ENCODE measurements around the gene FOXD1. TPM values are rescaled to one million over a fixed set of nuclear protein-coding genes. Genes with fewer than 3 reads are reported as not detected.

FOXD1 gene
- total RNA-seq, 1 experiment from 2014 or later, result 7.8 TPM

DNA sequence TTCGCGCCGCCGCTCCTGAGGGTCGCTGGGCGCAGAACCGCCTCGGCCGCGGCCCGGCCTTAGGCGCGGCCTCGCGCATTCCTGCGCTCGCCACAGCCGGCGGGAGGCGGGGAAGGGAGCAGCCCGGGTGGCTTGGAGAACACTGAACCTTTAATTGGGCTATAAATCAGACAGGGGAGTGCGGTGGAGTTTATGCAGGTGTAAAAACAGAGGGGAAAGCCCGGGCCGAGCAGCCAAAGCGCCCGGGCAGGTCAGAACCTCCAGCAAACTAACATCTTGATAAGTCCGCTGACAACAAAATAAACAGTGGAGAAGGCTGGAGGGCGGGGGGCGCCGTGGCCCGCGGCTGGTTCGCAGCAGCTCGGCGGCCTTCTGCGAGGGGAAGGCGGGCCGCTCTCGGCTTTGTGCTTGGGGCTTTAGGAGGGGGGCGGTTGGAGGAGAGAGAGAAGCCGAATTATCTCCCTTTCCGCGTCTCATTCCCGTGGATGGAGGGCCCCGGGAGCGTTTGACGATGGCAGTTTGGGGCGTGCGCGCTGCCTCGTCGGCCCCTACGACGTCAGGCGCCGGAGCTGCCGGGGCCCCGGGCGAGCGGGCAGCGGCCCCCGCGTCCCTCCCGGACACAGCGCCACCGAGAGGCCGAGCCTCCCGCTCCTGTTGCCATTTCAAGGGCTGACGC is 11.3 kb downstream of the FOXD1 start:
- Mint-ChIP-seq H3K4me3 (ENCODE audit: low read depth, unreplicated experiment) (peak overlapping the region; percentile 75), H3K36me3 (ENCODE audit: insufficient read depth, unreplicated experiment) (peaks cover 12% of the 10 kb centered on the region), H3K9me3 (ENCODE audit: low read depth, unreplicated experiment) (no peaks in the 10 kb centered on the region), H3K4me1 (ENCODE audit: low read depth, unreplicated experiment) (peaks cover 8% of the 10 kb centered on the region), H3K27me3 (ENCODE audit: unreplicated experiment) (peaks cover 56% of the 10 kb centered on the region), H3K27ac (ENCODE audit: unreplicated experiment) (peak overlapping the region; percentile 12)
- peak; percentile 86 for DNase-seq
- CTCF ChIA-PET, result interaction anchor here (0.6 to 1.1 kb wide), 2 partner anchors 14 to 221 kb away, joined by 4 to 5 read pairs; no protein-coding TSS in a partner anchor
- BruUV-seq (replicated peaks), result no TSS peak
- TF ChIP-seq, protein P1, sequence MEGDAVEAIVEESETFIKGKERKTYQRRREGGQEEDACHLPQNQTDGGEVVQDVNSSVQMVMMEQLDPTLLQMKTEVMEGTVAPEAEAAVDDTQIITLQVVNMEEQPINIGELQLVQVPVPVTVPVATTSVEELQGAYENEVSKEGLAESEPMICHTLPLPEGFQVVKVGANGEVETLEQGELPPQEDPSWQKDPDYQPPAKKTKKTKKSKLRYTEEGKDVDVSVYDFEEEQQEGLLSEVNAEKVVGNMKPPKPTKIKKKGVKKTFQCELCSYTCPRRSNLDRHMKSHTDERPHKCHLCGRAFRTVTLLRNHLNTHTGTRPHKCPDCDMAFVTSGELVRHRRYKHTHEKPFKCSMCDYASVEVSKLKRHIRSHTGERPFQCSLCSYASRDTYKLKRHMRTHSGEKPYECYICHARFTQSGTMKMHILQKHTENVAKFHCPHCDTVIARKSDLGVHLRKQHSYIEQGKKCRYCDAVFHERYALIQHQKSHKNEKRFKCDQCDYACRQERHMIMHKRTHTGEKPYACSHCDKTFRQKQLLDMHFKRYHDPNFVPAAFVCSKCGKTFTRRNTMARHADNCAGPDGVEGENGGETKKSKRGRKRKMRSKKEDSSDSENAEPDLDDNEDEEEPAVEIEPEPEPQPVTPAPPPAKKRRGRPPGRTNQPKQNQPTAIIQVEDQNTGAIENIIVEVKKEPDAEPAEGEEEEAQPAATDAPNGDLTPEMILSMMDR (IDR thresholded peaks at IDR 0.05; ENCODE audit: unreplicated experiment), result peak; percentile 60
- intact Hi-C loops (cut with micrococcal nuclease; ENCODE audit: unreplicated experiment), result loop anchor here (10.0 kb wide), 1 partner anchor 132 kb away; no protein-coding TSS in a partner anchor

GRCh38 chr5:73436535-73437100 is 12.0 kb downstream of the FOXD1 start:
- H3K36me3 Mint-ChIP-seq (ENCODE audit: insufficient read depth, unreplicated experiment), result peaks cover 12% of the 10 kb centered on the region
- no TSS peak for BruUV-seq (replicated peaks)
- H3K9me3 Mint-ChIP-seq (ENCODE audit: low read depth, unreplicated experiment), result no peaks in the 10 kb centered on the region
- H3K27me3 Mint-ChIP-seq (ENCODE audit: unreplicated experiment), result peaks cover 49% of the 10 kb centered on the region
- CTCF ChIA-PET, result interaction anchor here (0.6 kb wide), 1 partner anchor 221 kb away, joined by 5 read pairs; no protein-coding TSS in a partner anchor
- peak overlapping the region; percentile 75 for H3K4me3 Mint-ChIP-seq (ENCODE audit: low read depth, unreplicated experiment)
- intact Hi-C loops (cut with micrococcal nuclease; ENCODE audit: unreplicated experiment), result loop anchor here (10.0 kb wide), 1 partner anchor 132 kb away; no protein-coding TSS in a partner anchor
- peak overlapping the region; percentile 12 for H3K27ac Mint-ChIP-seq (ENCODE audit: unreplicated experiment)
- peaks cover 8% of the 10 kb centered on the region for H3K4me1 Mint-ChIP-seq (ENCODE audit: low read depth, unreplicated experiment)
- no peak for DNase-seq
- TF ChIP-seq, protein P1 (IDR thresholded peaks at IDR 0.05; ENCODE audit: unreplicated experiment), result no peak

- TF ChIP-seq, protein P1 (IDR thresholded peaks at IDR 0.05; ENCODE audit: unreplicated experiment), result no peak
- Mint-ChIP-seq H3K4me1 (ENCODE audit: low read depth, unreplicated experiment) (peaks cover 8% of the 10 kb centered on the region), H3K36me3 (ENCODE audit: insufficient read depth, unreplicated experiment) (peaks cover 12% of the 10 kb centered on the region), H3K9me3 (ENCODE audit: low read depth, unreplicated experiment) (no peaks in the 10 kb centered on the region), H3K27ac (ENCODE audit: unreplicated experiment) (no peak overlapping the region), H3K4me3 (ENCODE audit: low read depth, unreplicated experiment) (no peak overlapping the region), H3K27me3 (ENCODE audit: unreplicated experiment) (peaks cover 43% of the 10 kb centered on the region)
- no TSS peak for BruUV-seq (replicated peaks)
- no peak for DNase-seq
- CTCF ChIA-PET, result interaction anchor here (0.6 kb wide), 1 partner anchor 101 kb away, joined by 4 read pairs; no protein-coding TSS in a partner anchor
- intact Hi-C loops (cut with micrococcal nuclease; ENCODE audit: unreplicated experiment), result loop anchor here (10.0 kb wide), 1 partner anchor 131 kb away; no protein-coding TSS in a partner anchor
Measured at GRCh38 chr5:73435759-73436534, 12.6 kb downstream of the FOXD1 start.

DNA sequence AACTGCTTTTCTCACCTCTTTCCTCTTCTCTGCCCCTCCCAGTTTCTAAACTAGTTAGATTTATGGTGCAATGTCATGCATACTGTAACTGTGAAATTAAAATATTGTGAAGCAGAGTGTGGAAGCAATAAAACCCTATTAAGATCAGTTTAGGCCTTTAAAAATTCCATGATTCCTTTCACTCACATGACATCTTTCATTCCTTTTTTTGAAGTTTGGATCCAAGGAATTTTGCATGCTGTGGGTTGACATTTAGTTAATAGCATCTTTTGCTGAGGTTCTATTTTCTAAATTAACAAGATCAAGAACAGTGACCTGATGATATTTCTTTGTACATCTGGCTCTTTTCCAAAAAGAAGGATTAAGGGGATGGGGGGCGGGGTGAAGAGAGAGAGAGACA is 13.7 kb downstream of the FOXD1 start:
- no peak for DNase-seq
- intact Hi-C loops (cut with micrococcal nuclease; ENCODE audit: unreplicated experiment), result loop anchor here (10.0 kb wide), 1 partner anchor 130 kb away; no protein-coding TSS in a partner anchor
- Mint-ChIP-seq H3K4me1 (ENCODE audit: low read depth, unreplicated experiment) (peaks cover 8% of the 10 kb centered on the region), H3K36me3 (ENCODE audit: insufficient read depth, unreplicated experiment) (peaks cover 12% of the 10 kb centered on the region), H3K4me3 (ENCODE audit: low read depth, unreplicated experiment) (no peak overlapping the region), H3K9me3 (ENCODE audit: low read depth, unreplicated experiment) (no peaks in the 10 kb centered on the region), H3K27me3 (ENCODE audit: unreplicated experiment) (peaks cover 37% of the 10 kb centered on the region), H3K27ac (ENCODE audit: unreplicated experiment) (no peak overlapping the region)
- TF ChIP-seq, protein P1 (IDR thresholded peaks at IDR 0.05; ENCODE audit: unreplicated experiment), result no peak
- CTCF ChIA-PET, result no interaction called here
- BruUV-seq (replicated peaks), result no TSS peak

All from Calu3 (cell line).